ENCODE data around the gene MRPL9.
A peak's percentile ranks its signal among the peaks of the same experiment; 100 is the strongest.
"Not testable (repeated sequence)": the region's sequence is repeated elsewhere in the genome, so short reads cannot be mapped to it uniquely, and the experiment has no call there.

MRPL9 gene

GRCh38 chr1:151798571-151798970, 35.3 kb upstream of the MRPL9 start:
- no peak overlapping the region for H3K4me3 ChIP-seq (ENCODE audit: low read depth, low read length)
- no peak for DNase-seq (ENCODE audit: low read depth)
- TF ChIP-seq CTCF (IDR thresholded peaks at IDR 0.05; ENCODE audit: low read depth, low read length) (no peak), POLR2A (IDR thresholded peaks at IDR 0.05; ENCODE audit: extremely low read depth, insufficient read length) (no peak), MYC (IDR thresholded peaks at IDR 0.05; ENCODE audit: low read depth, low read length) (no peak)
- TF ChIP-seq, protein P1, sequence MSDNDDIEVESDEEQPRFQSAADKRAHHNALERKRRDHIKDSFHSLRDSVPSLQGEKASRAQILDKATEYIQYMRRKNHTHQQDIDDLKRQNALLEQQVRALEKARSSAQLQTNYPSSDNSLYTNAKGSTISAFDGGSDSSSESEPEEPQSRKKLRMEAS (IDR thresholded peaks at IDR 0.05; ENCODE audit: low read depth, low read length): no peak

DNA sequence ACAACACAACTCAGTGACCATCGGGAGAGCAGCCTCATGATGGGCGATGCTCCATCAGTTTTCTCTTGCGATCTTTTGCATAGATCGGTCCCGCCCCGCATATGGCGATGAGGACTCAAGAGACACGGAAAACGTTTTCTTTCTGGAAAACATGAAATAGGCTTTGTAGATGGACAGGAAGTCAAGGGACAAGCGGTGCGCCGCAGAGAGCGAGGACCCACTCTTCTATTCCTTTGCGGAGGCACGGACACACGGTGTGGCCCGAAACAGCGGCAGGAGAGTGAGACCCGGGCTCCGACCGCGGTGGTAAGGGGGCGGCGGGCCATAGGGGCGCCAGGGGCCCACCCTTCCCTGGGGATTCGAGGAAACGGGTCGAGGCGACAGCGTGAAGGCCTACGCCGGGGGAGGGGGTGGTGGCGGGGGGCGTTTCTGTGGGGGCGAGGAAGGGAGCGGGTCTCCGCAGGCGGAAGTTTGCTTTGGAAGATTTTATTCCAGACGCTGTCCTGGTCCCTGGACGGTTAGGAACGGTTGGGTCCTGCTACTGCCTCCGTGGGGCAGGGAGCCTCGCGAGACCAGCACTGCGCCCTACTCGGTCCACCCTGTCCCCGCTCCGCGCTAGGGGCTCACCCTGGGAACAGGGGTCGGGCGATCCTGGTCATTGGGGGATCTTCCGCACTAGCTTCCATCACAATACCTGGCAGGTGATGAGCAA, 27.8 kb upstream of the MRPL9 start:
- DNase-seq (ENCODE audit: low read depth): peak; percentile 35
- TF ChIP-seq, protein P1 (IDR thresholded peaks at IDR 0.05; ENCODE audit: low read depth, low read length): no peak; the same call in 1 of the 2 replicates
- no peak for TF ChIP-seq CTCF (IDR thresholded peaks at IDR 0.05; ENCODE audit: low read depth, low read length)
- TF ChIP-seq MYC (IDR thresholded peaks at IDR 0.05; ENCODE audit: low read depth, low read length): no peak
- TF ChIP-seq POLR2A (IDR thresholded peaks at IDR 0.05; ENCODE audit: extremely low read depth, insufficient read length): no peak
- H3K4me3 ChIP-seq (ENCODE audit: low read depth, low read length): peak overlapping the region; percentile 83

DNA sequence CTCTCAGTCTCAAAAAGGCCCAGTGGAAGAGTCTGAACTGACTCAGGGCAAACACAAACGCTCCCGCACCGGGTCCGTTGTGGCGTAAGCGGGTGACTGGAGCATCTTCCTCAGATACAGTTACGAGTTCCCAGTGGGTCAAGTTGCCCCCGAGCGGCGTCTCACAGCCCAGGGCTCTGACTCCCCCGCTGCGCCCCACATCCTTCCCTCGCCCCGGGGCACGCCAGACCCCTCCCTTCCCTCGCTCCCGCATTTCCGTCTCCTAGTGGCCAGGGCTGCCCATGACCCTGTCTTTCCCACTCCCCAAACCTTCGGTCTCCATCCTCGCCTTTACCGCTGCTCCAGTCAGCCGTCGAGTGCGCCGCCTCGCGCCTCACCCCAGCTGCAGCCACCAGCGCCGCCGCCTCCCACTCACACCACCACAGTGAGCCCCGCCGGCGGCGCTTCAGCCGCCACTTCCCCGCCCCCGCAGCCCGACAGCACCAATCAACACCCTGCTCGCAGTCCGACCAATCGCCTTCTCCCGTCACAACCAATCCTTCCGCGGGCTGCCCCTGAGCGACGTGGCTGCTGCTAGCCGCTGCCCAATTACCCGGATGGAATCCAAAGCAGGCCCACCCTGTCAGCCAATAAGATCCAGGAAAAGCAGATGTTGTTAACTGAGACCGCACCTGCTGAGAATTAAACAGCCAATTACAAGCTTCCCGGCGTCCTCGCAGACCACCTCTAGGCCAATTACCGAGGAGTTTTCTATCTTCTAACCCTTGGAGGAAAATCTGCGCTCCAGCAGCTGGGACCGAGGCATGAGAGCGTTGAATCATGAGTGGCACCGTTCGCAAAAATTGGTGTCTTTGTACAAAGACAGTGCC, 27.0 kb upstream of the MRPL9 start, which contains the start of gene TDRKH:
Gene TDRKH, minus strand, starts transcription at position 430 of the 869 bp plus-strand sequence. CDS start 7,478 bp downstream, outside the sequence.
- H3K4me3 ChIP-seq (ENCODE audit: low read depth, low read length): peak within 1 kb of the TSS; percentile 83
- TF ChIP-seq, protein P1 (IDR thresholded peaks at IDR 0.05; ENCODE audit: low read depth, low read length): peak; percentile 50
- no peak for TF ChIP-seq MYC (IDR thresholded peaks at IDR 0.05; ENCODE audit: low read depth, low read length)
- peak; percentile 99 for DNase-seq (ENCODE audit: low read depth)

- no peak for TF ChIP-seq MYC (IDR thresholded peaks at IDR 0.05; ENCODE audit: low read depth, low read length)
- no peak for TF ChIP-seq POLR2A (IDR thresholded peaks at IDR 0.05; ENCODE audit: extremely low read depth, insufficient read length)
- TF ChIP-seq CTCF (IDR thresholded peaks at IDR 0.05; ENCODE audit: low read depth, low read length): no peak
- no peak for DNase-seq (ENCODE audit: low read depth)
- no peak overlapping the region for H3K4me3 ChIP-seq (ENCODE audit: low read depth, low read length)
These were observed 24.4 kb upstream of the MRPL9 start for GRCh38 chr1:151787689-151788088.

GRCh38 chr1:151783796-151784195, 20.5 kb upstream of the MRPL9 start:
- no peak for TF ChIP-seq CTCF (IDR thresholded peaks at IDR 0.05; ENCODE audit: low read depth, low read length)
- no peak for TF ChIP-seq MYC (IDR thresholded peaks at IDR 0.05; ENCODE audit: low read depth, low read length)
- TF ChIP-seq, protein P1 (IDR thresholded peaks at IDR 0.05; ENCODE audit: low read depth, low read length): no peak
- TF ChIP-seq POLR2A (IDR thresholded peaks at IDR 0.05; ENCODE audit: extremely low read depth, insufficient read length): no peak
- no peak for DNase-seq (ENCODE audit: low read depth)
- H3K4me3 ChIP-seq (ENCODE audit: low read depth, low read length): no peak overlapping the region

DNA sequence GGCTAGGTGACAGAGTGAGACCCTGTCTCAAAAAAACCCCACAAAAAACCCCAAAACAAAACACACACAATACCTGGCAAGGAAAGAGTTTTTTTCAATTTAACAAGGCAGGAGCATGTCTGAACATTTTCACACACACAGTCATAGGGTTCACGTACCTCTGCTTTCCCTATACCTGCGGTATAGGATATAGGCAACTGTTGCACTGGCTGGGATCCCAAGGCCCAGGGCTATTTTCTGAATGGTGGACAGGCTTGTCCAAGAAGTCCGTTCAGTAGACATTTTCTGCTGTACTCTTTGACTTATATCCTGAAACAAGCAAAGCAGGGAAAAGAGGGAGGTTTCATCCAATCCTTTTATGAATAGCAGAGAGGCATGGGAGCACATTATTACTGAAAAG, 19.4 kb upstream of the MRPL9 start:
- TF ChIP-seq POLR2A (IDR thresholded peaks at IDR 0.05; ENCODE audit: extremely low read depth, insufficient read length) (no peak), CTCF (IDR thresholded peaks at IDR 0.05; ENCODE audit: low read depth, low read length) (no peak), MYC (IDR thresholded peaks at IDR 0.05; ENCODE audit: low read depth, low read length) (no peak)
- TF ChIP-seq, protein P1 (IDR thresholded peaks at IDR 0.05; ENCODE audit: low read depth, low read length): no peak
- DNase-seq (ENCODE audit: low read depth): no peak
- H3K4me3 ChIP-seq (ENCODE audit: low read depth, low read length): no peak overlapping the region

- H3K4me3 ChIP-seq (ENCODE audit: low read depth, low read length); DNase-seq (ENCODE audit: low read depth): not testable (repeated sequence)
These were observed 18.7 kb upstream of the MRPL9 start for GRCh38 chr1:151782026-151782425.

DNA sequence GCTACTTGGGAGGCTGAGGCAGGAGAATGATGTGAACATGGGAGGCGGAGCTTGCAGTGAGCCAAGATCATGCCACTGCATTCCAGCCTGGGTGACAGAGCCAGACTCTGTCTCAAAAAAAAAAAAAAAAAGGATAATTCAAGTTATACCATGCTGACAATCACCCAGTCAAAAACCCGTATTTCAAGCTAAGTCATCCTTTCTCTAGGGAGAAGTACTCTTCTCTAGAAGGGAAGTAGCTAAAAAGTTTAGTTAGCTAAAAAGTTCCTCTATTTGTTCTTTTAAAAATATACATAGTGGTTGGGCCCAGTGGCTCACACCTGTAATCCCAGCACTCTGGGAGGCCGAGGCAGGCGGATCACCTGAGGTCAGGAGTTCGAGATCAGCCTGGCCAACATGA, 17.4 kb upstream of the MRPL9 start:
- not testable (repeated sequence) for DNase-seq (ENCODE audit: low read depth); H3K4me3 ChIP-seq (ENCODE audit: low read depth, low read length)
